Smooth muscle cell (in vitro differentiated cells): ENCODE results near the gene POU3F3. TPM values are rescaled to one million over a fixed set of nuclear protein-coding genes. Genes with fewer than 3 reads are reported as not detected.

Experiments
- DNase-seq: peaks from one replicate; lab custom pipeline; 2025; ENCODE audit not compliant: unreplicated experiment; lab: John Stamatoyannopoulos, UW
- H2AFZ ChIP-seq: fragments of 200-600 bp; sonication (generic); 2 replicates; pipeline ENCODE4 v1.6.0; 2016; ENCODE audit warnings: antibody characterized with exemption, low read depth, mild to moderate bottlenecking
- H3F3A ChIP-seq: fragments of 200-600 bp; sonication (generic); 2 replicates; pipeline ENCODE4 v1.6.0; 2017; ENCODE audit warnings: antibody characterized with exemption, low read depth
- H3K27ac ChIP-seq: fragments of 200-600 bp; sonication (generic); 2 replicates; pipeline ENCODE4 v1.5.1; 2016; ENCODE audit warnings: low read depth, mild to moderate bottlenecking
- H3K27me3 ChIP-seq: fragments of 200-600 bp; sonication (generic); 2 replicates; pipeline ENCODE4 v1.6.1; 2016; ENCODE audit warnings: low read depth, mild to moderate bottlenecking
- H3K36me3 ChIP-seq: fragments of 200-600 bp; sonication (generic); 2 replicates; pipeline ENCODE4 v1.5.1; 2016; ENCODE audit warnings: low read depth
- H3K4me1 ChIP-seq: fragments of 200-600 bp; sonication (generic); 2 replicates; pipeline ENCODE4 v1.5.1; 2016; ENCODE audit warnings: low read depth
- H3K4me2 ChIP-seq: fragments of 200-600 bp; sonication (generic); 2 replicates; pipeline ENCODE4 v1.6.0; 2016; ENCODE audit warnings: mild to moderate bottlenecking
- H3K4me3 ChIP-seq: fragments of 200-600 bp; sonication (generic); 2 replicates; pipeline ENCODE4 v1.5.1; 2016; ENCODE audit warnings: mild to moderate bottlenecking
- H3K79me2 ChIP-seq: fragments of 200-600 bp; sonication (generic); 2 replicates; pipeline ENCODE4 v1.6.0; 2016; ENCODE audit warnings: low read depth, mild to moderate bottlenecking
- H3K9ac ChIP-seq: fragments of 200-600 bp; sonication (generic); 2 replicates; pipeline ENCODE4 v1.6.0; 2016; ENCODE audit warnings: low read depth
- H3K9me3 ChIP-seq: fragments of 200-600 bp; sonication (generic); replicated peaks from 2 replicates; pipeline ENCODE4 v1.5.1; 2016; ENCODE audit warnings: low read depth
- H4K20me1 ChIP-seq: fragments of 200-600 bp; sonication (generic); 2 replicates; pipeline ENCODE4 v1.6.0; 2016; ENCODE audit warnings: low read depth
- WGBS: methylation state at CpG from one replicate; pipeline ENCODE4 v1.1.7; 2016; ENCODE audit warnings: low lambda C conversion rate; 5-methylcytosine and 5-hydroxymethylcytosine counted together
- polyA plus RNA-seq: library from polyadenylated mRNA; unstranded; fragments of >200 nt; fragmentation: Nextera tagmentation; extraction: Ambion mirVana; gene quantifications from 2 replicates; pipeline ENCODE4 v1.2.1, GENCODE V29; 2016
- total RNA-seq: library from RNA; depleted of rRNA; stranded (reverse); fragments of >200 nt; gene quantifications from 2 replicates; pipeline ENCODE4 v1.2.3, GENCODE V29; 2014
- TF ChIP-seq, protein P1 (sequence below): fragments of 200-600 bp; sonication (generic); IDR thresholded peaks from 2 replicates; pipeline ENCODE4 v1.5.1; 2017; ENCODE audit warnings: borderline replicate concordance, mild to moderate bottlenecking, antibody characterized with exemption; ENCODE audit not compliant: insufficient read depth, poor library complexity, severe bottlenecking

The POU3F3 gene
- total and polyA plus RNA-seq, 2 experiments from 2014 or later = not detected

DNA sequence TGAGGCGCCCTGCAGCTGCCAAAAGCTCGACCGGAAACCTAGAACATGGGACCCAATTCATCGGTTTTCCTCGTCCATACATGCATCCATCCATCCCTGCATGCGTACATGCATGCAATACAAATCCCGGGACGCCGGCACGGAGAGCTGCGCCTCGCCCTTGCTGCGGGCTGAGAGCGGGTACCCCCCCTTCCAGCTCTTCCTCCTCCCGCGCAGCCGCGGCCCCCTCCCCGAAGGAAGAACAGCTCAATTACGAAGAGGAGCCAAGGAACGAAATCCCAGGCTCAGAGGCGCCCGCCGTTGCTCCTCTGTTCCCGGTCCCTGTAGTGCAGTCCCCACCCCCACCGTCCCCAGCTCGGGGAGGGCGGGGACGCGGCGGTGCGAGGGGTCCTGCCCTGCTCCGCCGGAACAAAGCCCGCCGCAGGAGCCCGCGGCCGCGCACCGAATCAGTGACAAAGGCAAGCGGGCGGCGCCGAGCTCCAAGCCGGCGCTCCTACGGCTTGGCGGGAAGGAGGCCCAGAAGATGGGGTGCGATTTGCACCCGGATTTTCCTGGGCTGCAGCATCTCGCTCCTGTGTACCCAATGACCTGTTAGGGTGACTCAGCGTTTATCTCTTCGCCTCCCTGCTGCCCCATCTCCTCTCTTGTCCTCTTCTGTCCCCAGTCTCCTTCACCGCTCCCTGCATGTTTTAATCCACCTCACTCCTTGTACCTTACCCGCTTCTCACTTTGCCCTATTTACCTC is 8.9 kb upstream of the POU3F3 start:
- WGBS = 1% methylated on average over 44 of the region's 56 CpGs
- Histone ChIP-seq H3K27ac (no peak overlapping the region), H3K4me2 (peak overlapping the region; percentile 74), H4K20me1 (no peaks in the 10 kb centered on the region), H3K27me3 (peaks cover 100% of the 10 kb centered on the region), H2AFZ (no peak overlapping the region), H3K9ac (no peak overlapping the region), H3K4me3 (peak overlapping the region; percentile 26), H3K36me3 (no peaks in the 10 kb centered on the region), H3K9me3 (no peaks in the 10 kb centered on the region), H3F3A (no peaks in the 10 kb centered on the region), H3K4me1 (peaks cover 26% of the 10 kb centered on the region), H3K79me2 (no peaks in the 10 kb centered on the region)
- DNase-seq = no peak
- TF ChIP-seq, protein P1, sequence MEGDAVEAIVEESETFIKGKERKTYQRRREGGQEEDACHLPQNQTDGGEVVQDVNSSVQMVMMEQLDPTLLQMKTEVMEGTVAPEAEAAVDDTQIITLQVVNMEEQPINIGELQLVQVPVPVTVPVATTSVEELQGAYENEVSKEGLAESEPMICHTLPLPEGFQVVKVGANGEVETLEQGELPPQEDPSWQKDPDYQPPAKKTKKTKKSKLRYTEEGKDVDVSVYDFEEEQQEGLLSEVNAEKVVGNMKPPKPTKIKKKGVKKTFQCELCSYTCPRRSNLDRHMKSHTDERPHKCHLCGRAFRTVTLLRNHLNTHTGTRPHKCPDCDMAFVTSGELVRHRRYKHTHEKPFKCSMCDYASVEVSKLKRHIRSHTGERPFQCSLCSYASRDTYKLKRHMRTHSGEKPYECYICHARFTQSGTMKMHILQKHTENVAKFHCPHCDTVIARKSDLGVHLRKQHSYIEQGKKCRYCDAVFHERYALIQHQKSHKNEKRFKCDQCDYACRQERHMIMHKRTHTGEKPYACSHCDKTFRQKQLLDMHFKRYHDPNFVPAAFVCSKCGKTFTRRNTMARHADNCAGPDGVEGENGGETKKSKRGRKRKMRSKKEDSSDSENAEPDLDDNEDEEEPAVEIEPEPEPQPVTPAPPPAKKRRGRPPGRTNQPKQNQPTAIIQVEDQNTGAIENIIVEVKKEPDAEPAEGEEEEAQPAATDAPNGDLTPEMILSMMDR = no peak

DNA sequence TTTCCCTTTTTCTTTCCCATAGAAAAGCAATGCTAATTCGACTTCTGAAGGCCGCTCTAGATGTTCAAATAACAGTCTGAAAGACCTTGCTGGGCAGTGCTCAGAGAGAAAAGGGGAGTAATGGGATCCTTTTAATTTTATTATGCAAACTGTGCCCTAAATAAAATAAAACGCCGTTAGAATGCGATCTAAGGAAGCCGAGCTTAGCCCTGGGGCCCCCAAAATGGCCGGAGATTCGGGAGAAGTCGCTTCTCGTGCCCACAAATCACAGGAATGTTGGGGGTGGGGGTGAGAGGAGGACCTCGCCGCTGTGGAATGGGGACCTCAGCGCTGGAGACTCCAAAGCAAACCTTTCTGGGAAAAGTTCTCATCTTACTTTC is 8.4 kb upstream of the POU3F3 start:
- Histone ChIP-seq H3K4me1 (peaks cover 26% of the 10 kb centered on the region), H3K4me3 (no peak overlapping the region), H3K27ac (no peak overlapping the region), H3K27me3 (peaks cover 100% of the 10 kb centered on the region), H3F3A (no peaks in the 10 kb centered on the region), H4K20me1 (no peaks in the 10 kb centered on the region), H3K9ac (no peak overlapping the region), H2AFZ (no peak overlapping the region), H3K4me2 (peak overlapping the region; percentile 74), H3K36me3 (no peaks in the 10 kb centered on the region), H3K9me3 (no peaks in the 10 kb centered on the region), H3K79me2 (no peaks in the 10 kb centered on the region)
- TF ChIP-seq, protein P1 = no peak
- DNase-seq = no peak
- WGBS = 2% methylated on average over 13 of the region's 13 CpGs

DNA sequence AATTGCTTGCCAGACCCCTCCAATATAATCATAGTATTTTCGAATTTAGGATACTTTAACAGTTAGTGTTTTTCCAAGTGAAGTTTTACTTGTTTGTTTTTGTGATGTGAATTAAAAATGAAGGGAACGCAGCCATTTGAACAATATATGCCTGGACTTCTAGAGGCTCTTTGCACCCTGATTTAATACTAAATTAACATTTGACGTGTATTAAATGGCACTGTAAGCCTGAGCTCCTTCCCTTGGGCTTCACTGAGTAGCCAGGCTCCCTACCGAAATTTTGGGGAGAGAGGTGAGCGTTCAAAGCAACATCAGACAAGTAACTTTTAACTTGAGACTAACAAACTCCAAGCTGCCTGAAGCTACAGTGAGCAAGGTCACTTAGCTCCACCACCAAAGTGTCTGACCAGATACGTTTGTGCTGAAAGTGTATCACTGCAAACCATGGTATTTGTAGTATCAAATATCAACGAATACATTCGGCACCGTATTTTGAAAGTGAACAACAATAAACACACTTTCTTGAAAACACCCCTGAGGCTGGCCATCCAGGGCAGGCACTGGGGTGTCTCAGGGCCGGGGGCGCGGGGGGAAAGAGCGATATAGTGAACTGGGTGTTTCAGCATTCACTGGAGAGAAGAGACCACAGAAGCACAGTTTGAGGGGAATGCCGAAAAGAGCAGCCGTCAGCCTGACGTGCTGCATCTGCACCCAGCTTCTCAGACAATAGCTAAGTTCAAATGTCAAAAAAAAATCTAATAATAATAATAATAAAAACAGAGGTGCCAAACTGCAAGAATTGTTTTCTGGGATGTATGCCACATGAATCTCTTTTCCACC is 7.7 kb upstream of the POU3F3 start:
- TF ChIP-seq, protein P1 = no peak
- no peaks in the 10 kb centered on the region for H3K79me2 ChIP-seq
- H3K27ac ChIP-seq = no peak overlapping the region
- no peak for DNase-seq
- no peak overlapping the region for H3K4me2 ChIP-seq
- peaks cover 100% of the 10 kb centered on the region for H3K27me3 ChIP-seq
- no peak overlapping the region for H2AFZ ChIP-seq
- no peaks in the 10 kb centered on the region for H3F3A ChIP-seq
- H3K36me3 ChIP-seq = no peaks in the 10 kb centered on the region
- 6% methylated on average over 16 of the region's 16 CpGs for WGBS
- no peak overlapping the region for H3K4me3 ChIP-seq
- H4K20me1 ChIP-seq = no peaks in the 10 kb centered on the region
- peaks cover 26% of the 10 kb centered on the region for H3K4me1 ChIP-seq
- H3K9ac ChIP-seq = no peak overlapping the region
- no peaks in the 10 kb centered on the region for H3K9me3 ChIP-seq
